Measurements from ENCODE around the gene DMPK. TPM values are rescaled to one million over a fixed set of nuclear protein-coding genes. Genes with fewer than 3 reads are reported as not detected.
A peak's percentile ranks its signal among the peaks of the same experiment; 100 is the strongest.

The DMPK gene
- polyA plus RNA-seq, 4 donors, result 33.4 to 74.4 (median 54.6) TPM

DNA sequence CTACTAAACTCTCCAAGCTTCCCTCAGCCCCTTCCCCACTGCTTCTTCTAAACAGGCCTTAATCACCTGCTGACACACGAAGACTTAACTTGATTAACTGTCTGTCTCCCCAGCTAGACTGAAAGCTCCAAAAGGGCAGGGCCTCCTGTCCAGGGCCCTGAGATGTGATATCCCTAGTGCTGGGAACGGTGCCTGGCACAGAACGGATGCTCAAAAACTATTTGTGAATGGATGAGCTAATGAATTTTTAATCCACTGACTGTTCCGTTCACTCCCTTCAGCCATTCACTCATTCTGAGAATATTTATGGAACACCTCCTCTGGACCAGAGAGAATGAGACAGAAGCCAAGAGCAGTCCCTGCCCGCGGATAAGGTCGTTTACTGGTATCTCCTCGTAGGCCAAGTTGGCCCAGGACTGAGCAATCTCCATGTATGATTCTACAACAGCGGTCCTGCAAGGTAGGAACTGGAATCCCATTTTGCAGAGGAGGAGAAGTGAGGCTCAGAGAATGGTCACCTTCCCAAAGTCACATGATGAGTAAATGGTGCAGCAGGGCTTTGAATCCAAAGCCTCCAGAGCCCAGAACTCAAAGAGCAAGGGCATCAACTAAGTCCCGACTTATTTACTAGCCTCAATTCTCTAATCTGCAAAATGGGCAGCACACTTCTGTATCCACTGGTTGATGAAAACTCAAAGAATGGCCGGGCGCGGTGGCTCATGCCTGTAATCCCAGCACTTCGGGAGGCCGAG is 6.9 kb upstream of the DMPK start:
- no peak for DNase-seq (ENCODE audit: low read depth in 4 of 4, low spot score in 2 of 4)

DNA sequence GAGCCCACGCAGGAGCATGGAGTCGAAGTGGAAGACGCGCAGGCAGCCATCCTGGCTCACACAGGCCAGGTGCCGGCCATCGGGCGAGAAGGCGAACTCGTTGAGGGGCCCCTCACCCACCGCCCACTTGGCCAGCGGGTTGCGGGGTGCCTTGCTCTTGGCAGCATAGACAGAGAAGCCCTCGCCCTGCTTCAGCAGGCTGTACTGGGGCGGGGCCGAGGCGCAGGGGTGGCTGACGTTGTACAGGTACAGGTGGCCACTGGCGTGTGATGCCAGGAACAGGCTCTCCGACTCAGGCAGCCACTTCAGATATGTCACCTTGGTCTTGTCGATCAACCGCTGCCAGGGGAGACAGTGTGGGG is 4.2 kb upstream of the DMPK start:
- no peak for DNase-seq (ENCODE audit: low read depth in 4 of 4, low spot score in 2 of 4)

DNA sequence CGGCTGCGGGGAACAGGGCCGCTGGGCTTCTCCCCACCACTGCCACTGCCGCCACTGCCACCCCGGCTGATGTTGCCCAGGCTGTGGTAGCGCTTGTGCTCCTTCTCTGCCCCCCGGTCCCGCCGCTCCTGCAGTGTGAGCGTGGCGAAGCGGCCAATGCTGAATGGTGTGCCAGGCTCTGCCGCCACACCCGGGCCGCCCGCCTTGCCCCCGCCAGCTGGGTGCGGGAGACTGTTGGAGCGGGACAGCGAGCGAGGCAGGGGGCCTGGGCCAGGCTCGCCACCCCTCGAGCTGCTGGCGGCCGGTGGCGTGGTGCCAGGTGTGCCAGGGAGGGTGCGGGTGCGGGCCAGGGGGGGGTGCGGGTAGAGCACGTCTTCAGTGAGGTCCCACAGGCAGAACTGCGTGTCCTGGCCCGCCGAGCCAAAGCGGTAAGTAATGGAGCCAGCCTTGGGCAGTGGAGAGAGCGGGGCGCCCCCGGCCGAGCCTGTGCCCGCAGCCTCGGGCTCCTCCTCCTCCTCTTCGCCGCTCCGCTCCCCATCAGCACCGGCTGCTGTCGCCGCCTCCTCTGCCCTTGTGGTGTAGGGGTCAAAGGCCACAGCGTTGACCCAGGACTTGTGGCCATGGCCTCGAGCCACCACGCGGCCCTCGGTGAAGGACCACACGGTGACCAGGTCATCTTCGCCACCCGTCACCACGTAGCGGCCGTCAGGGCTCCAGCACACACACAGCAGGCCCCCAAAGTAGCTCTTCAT is 3.7 kb upstream of the DMPK start:
- DNase-seq (ENCODE audit: low read depth in 4 of 4, low spot score in 2 of 4), result no peak

DNA sequence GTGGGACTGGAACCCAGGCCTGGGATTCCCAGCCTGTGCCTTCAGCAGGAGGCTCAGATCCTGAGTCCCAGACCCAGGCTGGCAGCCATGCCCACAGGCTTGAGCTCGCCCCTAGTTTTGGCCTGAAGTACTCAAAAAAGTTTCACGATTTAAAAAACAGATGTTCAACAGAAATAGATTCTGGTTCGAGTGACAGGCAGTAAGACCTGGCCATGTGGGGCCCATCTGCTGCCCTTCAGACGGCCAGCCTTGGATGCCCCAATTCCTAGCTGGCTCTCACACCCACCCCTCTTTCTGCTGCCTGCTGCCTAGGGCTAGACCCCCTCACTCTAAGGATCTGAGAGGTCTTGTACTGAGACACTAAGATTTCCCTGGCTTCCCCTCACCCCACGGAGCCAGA is 2.8 kb upstream of the DMPK start:
- no peak for DNase-seq (ENCODE audit: low read depth in 4 of 4, low spot score in 2 of 4)

DNA sequence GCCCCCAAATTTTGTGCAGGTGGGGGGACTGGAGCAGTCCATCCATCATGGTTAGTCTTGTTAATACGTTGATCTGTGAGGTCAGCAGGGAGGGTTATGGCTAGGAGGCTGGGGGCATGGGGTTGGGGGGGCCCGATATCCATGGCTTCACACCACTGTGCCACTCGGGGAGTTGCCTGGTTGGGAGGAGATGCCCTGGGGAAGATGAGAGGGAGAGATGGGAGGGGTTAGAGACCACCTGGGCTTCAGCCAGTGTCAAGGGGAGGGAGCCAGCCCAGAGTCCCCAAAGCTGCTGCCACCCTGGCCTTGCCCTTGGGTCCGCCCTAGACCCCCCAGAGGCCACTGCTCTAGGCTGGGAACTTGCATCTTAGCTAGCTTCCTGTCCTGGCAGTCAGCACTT is 1.8 kb upstream of the DMPK start:
- DNase-seq (ENCODE audit: low read depth in 4 of 4, low spot score in 2 of 4), result no peak

DNA sequence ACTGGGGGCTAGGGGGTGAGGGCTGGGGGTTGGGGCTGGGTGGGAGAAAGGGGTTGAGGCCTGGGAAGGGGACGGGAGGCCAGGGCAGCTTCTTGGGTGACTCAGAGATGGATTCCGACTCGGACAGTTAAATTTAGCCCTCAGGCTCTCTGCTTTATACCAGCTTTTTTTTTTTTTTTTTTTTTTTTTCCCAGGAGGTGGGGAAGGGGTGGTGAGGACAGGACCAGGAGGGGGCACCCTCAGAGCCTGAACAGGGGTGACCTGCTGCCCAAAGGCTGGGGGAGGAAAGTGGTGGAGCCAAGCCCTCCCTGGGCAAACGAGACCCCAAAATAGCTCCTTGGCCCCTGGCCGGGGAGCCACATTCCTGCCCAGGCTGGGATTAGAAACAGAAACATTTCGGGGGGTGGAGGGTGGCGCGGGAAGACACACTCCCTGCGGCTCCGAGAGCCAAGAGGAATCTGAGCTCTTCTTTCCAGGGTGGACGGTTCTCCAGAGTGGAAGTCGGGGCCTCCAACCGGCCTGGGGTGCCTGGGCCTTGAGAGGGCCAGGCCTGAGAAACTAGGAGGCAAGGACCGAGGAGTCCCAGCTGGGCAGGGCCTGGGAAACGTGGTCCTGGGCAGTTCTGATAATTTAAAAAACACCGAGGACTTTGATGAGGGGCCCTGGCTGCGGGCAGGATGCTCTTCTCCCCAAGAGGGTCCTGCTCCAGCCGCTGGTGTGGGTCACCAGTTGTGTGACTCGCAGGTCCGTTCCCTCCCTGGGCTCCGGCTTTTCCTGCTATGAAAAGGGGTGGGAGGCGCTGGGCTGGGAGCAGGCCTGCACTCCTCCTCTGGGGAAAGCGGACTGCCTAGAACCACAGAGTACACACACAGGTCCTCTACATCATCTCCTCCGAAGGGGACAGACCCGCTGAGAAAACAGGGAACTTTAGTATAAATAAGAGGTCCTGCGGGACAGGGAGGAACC is 813 bp upstream of the DMPK start:
- DNase-seq (ENCODE audit: low read depth in 4 of 4, low spot score in 2 of 4), result no peak

DNA sequence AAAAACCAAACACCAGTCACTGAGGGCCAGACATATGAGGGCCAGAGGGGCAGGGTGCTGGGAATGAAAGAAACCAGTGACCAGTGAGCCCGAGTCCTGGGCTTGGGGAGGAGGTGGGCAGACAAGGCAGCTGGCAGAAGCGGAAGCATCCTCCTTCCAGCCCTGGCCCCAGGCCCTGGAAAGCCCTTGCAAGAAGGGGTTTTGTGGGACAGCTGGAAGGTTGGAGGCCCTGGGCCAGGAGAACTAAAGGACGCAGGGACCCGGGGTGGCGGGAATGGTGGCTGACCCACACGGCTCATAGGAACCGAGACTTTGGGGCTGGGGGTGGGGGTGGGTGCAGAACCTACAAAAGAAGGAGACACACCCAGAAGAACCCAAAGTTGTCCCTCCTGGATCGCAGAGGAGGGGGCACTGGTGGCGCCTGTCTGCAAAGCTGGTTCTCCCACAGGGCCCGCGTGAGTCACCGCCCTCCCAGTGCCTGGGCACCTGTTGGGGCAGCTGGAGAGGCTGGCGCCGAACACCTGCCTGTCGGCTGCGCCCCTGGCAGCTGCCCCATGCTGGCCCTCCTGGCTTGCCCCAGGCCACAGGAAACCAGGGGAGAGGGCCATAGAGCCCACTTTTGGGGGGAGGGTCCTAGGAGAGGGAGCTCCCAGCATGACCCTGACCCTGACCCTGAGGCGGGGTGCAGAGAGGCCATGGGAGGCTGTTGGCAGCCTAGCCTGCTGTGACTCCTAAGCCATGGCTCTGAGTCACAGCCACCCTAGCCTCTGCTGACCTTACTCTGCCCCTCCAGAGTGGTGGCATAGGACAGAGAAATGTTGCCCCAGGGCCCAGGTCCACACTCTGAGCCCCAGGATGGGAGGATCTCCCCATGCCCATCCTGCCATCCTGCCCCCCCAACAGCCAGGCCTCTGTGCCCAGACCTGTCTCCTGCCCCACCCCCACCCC is 802 bp downstream of the DMPK start:
- no peak for DNase-seq (ENCODE audit: low read depth in 4 of 4, low spot score in 2 of 4)

DNA sequence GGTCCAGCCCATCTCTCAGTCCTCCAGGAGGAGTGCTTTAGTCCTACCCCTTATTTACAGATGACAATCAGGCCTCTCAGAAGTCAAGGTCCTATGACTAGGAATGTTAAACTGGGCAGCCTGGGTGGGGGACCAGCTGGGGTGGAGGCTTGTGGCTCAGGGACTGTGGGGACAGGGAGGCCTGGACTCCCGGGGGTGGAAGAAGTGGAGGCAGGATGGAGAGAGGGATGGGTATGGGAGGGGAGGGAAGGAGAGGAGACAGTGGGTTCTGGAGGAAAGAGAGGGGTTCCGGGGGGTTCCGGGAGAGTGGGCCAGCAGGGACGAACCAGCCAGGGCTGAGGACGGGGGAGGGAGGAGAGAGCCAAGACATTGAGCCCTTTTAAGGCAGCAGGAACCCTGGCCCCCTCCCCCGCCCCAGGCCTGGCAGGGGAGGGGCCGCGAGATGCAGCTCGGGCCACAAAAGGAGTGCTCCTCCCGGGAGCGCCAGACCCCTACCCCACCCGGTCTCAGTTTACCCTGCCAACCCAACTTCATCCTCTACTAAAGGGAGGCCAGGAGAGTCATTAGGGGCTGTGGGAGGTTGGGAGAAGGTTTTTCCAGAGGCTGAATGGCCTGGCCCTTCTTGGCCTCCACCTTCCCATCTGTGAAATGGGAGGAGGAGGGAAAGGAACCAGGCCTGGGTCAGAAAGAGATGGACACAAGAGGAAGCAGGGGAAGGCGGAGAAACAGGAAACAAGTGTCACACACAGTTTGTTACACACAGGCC is 1.7 kb downstream of the DMPK start:
- DNase-seq (ENCODE audit: low read depth in 4 of 4, low spot score in 2 of 4), result no peak

DNA sequence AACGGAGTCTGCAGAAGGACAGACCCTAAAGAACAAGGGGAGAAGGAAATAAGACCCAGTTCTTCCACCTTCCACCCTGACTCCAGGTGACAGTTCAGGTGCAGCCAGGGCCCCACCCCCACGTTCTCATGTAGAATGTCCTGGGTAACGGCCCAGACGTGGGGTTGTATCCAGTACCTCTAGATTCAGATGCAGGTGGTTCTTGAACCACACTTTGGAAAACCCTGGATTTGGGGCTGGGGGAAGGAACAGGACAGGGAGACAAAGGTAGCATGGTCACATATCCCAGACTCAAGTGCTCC is 2.2 kb downstream of the DMPK start:
- no peak for DNase-seq (ENCODE audit: low read depth in 4 of 4, low spot score in 2 of 4)

DNA sequence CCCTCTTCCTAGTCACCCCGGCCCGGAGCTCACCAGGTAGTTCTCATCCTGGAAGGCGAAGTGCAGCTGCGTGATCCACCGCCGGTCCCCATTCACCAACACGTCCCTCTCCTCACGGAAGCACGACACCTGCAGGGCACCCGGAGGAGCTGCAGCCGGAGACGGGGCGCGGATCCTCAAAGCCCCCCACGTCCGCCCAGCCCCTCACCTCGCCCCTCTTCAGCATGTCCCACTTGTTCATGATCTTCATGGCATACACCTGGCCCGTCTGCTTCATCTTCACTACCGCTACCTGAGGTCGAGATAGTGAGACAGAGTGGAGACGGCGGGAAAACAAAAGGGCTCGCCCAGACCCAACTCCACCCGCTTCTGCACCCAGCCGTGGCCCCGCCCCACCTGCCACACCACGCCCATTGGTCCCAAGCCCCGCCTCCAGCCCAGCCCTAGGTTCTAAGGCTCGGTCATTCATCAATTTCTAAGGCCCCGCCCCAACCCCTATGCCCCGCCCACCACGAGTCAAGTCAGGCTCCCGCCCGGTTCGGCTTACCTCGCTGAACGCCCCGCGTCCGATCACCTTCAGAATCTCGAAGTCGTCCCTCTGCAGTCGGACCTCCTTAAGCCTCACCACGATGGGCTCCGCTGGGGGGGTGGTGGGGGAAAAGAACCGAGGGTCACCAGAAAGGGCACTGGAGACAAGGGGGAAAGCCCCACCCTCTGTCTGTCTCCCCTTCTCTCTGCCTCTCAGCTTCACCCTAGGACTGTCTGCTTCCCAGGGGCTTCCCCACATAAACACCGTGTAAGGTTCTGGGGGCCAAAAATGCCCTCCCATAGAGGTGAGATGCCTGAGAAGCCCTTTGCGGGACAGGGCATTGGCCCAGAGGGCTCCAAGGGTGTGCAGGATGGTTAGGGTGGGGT is 2.8 kb downstream of the DMPK start:
- DNase-seq (ENCODE audit: low read depth in 4 of 4, low spot score in 2 of 4), result peak in 1 of 4 donors; percentile 70

DNA sequence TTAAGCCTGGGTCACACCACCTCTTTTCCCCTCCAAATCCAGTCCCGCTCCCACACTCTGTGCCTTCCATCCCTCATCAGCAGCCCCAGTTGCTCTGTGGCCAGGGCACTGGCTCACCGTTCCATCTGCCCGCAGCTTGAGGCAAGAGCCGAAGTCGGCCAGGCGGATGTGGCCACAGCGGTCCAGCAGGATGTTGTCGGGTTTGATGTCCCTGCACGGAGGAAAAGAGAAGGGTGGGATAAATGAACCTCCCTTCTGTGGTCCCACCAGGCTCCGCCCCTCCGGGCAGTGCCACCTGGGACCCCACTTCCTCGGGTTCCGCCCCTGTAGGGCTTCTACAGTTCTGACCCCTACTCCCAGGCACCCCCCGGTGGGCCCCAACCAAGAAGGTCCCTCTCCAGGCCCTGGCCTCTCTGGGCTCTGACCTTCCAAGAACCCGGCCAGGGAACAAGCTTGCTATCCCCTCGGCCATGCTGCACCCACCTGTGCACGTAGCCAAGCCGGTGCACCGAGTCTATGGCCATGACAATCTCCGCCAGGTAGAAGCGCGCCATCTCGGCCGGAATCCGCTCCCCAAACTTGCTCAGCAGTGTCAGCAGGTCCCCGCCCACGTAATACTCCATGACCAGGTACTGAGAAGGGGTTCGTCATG is 4.2 kb downstream of the DMPK start:
- DNase-seq (ENCODE audit: low read depth in 4 of 4, low spot score in 2 of 4), result no peak

DNA sequence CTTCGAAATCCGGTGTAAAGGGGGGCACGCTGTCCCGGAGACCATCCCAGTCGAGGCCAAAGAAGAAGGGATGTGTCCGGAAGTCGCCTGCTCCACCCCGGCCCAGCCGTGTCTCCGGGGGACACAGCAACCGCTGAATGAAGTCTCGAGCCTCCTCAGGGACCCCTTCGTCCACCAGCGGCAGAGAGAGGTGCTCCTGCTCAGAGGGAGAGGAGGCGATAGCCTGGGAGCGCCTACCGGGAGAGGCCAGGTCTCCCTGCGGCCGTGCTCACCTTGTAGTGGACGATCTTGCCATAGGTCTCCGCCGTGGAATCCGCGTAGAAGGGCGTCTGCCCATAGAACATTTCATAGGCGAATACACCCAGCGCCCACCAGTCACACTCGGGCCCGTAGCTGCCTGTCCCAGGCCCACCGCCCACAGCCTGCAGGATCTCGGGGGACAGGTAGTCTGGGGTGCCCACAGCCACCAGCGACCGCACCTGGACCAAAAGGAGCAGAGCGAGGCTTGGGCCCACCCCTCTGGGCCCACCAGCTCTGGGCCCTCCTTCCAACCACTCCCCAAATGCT is 4.8 kb downstream of the DMPK start:
- DNase-seq (ENCODE audit: low read depth in 4 of 4, low spot score in 2 of 4), result no peak

DNA sequence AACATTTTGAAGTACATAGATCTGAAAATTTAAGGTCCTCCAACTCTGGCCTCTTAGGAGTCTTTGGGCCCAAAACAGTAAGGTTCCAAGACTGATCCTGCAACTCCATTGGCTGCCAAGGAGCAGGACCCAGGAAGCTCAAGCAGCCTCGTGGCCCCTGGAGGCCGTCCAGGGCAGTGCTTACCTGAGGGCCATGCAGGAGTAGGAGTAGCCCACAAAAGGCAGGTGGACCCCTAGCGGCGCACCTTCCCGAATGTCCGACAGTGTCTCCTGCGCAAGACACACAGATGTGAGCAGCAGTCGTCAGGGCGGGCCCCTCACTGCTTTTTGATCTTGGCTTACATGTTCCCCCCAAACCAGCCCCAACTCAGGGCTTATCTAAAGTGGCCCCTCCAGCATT is 7.5 kb downstream of the DMPK start:
- DNase-seq (ENCODE audit: low read depth in 4 of 4, low spot score in 2 of 4), result no peak

DNA sequence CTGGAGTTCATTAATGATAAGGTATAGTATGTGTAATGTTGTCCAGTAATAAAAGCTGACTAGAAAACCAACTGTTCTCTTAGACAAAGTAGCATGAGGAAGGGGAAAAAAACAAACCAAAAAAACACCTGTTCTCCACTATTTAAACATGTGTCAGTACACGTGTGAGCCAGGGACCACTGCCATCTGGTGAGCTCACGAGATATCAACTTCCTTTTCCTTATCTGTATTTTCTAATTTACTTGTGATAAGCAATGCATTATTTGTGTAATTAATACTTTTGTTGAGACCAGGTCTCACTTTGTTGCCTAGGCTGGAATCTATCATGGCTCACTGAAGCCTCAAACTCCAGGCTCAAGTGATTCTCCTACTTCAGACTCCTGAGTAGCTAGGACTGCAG is 8.9 kb downstream of the DMPK start:
- DNase-seq (ENCODE audit: low read depth in 4 of 4, low spot score in 2 of 4), result no peak

DNA sequence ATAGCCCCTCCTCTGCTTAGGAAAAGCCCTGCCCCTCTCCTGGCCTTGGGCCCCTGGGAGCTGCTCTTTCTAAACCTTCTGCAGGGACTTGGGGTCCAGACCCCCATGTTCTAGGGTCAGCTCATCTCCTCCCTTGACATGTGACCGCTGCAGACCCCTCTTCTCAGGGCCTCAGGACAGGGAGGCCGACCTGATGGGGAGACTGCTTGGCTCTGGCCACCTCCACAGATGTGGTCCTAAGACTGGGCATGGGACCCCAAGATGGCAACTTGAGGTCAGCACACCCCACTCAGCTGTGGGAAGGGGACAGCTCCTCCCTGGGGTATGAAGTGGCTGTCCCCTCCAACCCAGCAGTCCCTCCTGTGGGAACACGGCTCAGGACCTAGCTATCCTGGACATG is 9.4 kb downstream of the DMPK start:
- DNase-seq (ENCODE audit: low read depth in 4 of 4, low spot score in 2 of 4), result no peak

DNA sequence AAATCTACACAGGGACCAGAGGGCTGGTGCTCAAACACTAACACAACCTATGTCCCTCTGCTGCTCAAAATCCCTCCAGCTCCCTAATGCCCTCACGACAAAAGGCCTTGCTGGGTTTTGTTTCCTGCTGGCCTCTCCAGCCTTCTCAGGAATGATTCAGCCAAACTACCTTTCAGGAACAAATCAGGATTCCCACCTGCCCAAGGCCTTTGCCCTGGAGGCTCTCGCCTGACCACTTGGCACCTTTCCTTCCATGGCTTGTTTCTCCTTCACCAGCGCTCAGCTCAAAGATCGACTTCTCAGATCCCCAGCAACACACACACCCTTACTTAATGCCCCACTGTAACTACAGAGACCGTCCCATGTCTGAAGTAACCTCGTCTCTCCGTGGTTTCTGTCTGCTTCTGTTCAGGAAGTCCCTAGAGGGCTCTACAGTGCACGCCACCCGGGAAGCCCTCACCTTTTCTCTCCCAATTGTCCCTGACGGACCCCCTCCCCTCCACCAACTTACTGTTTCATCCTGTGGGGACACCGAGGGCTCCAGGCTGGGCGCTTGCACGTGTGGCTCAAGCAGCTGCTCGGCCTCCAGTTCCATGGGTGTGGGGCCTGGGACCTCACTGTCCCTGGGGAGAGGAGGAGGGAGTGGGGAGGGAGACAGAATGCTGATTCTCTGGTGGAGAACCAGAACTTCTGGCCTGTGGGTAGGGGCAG is 10.0 kb downstream of the DMPK start:
- no peak for DNase-seq (ENCODE audit: low read depth in 4 of 4, low spot score in 2 of 4)

DNA sequence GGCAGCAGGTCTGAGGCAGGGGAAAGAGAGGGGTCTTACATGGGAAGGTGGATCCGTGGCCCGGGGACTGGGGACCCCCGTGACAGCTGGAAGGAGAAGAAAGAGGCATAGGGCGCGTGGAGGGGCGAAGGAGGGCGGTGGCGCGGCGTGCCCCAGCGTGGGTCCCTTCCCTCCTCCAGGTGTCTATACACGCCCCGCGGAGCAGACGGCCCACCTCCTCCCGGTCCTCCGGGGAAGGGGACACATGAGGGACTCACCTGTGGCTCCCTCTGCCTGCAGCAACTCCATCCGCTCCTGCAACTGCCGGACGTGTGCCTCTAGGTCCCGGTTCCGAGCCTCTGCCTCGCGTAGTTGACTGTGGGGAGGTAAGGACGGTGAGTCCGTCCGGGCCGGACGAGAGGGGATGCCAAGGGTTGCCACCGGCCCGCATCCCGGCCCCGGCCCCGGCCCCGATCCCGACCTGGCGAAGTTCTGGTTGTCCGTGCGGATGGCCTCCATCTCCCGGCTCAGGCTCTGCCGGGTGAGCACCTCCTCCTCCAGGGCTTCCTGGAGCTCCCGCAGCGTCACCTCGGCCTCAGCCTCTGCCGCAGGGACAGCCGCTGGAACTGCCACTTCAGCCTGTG is 10.9 kb downstream of the DMPK start:
- DNase-seq (ENCODE audit: low read depth in 4 of 4, low spot score in 2 of 4), result no peak

All from left renal cortex interstitium (tissue), 4 donors.